ENCODE data around the gene CHCHD10.
A peak's percentile ranks its signal among the peaks of the same experiment; 100 is the strongest.

CHCHD10 gene

DNA sequence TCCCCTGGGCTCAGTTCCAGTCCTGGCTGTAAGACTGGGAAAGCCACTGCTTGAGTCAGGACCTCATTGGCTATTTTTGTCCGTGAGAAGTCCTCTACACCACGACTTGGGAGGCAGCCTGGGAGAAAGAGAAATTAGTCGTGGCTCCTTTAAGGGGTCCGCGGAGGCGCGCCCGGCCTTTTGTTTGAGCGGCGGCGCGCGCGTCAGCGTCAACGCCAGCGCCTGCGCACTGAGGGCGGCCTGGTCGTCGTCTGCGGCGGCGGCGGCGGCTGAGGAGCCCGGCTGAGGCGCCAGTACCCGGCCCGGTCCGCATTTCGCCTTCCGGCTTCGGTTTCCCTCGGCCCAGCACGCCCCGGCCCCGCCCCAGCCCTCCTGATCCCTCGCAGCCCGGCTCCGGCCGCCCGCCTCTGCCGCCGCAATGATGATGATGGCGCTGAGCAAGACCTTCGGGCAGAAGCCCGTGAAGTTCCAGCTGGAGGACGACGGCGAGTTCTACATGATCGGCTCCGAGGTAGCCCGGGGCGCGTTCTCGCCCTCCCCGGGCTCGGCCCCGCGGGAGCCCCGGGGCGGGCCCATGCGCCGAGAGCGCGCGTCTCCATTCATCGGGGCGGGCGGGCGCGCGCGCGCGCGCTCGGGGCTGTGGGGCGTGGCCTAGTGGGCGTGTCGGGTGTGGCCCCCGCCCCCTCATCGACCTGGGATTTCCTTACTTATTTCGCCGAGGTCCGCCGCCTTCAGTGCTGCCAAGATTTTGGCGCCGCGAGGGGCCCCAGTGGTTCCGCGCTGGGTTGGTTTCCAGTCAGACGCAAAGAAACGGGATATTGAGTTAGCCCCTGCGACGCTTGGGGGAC is 19.2 kb upstream of the CHCHD10 start, which contains the start of gene SMARCB1:
TSS of gene SMARCB1 (plus strand) at position 215 of the 848 bp plus-strand sequence. CDS start at position 419, 204 bp downstream.
- DNase-seq: peak; percentile 83

DNA sequence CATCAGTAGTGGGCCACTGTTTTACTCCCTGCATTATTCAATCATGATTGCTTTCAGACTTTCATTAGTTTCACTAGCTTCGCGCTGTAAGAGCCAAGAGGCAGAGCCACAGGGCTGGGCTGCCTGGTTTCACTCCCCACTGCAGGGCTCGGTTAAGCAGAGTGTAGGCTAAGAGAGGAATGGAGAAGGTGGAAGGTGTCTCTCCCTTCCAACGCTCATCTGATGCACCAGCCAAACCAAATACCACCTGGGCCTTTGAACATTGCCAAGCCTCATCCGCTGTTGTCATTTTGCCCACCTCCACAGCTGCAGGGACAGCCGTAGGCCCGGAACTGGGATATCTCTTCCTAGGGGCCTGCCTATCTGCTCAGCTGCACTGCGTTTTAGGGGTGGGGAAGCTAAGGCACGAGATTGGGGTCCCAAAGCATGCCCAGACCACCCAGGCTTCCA is 18.5 kb upstream of the CHCHD10 start:
- no peak for DNase-seq

DNA sequence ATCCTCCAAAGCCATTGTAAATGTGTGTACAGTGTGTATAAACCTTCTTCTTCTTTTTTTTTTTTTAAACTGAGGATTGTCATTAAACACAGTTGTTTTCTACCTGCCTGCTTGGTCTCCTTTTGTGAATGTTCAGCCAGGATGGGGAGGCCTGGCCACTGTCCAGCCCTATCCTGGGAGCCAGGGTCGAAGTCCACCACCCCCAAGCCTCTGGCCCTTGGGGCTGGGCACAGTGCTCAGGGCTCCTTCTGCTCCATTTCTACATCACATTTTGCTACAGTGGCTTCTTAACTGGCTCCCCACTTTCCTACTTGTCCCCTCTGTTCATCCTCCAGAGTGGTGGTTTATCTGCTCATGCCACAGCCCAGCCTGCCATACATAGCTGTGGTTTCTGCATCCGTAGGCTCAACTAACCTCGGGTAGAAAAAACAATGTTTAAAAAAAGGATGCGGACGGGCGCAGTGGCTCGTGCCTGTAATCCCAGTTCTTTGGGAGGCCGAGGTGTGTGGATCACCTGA is 16.5 kb upstream of the CHCHD10 start:
- no peak for DNase-seq

DNA sequence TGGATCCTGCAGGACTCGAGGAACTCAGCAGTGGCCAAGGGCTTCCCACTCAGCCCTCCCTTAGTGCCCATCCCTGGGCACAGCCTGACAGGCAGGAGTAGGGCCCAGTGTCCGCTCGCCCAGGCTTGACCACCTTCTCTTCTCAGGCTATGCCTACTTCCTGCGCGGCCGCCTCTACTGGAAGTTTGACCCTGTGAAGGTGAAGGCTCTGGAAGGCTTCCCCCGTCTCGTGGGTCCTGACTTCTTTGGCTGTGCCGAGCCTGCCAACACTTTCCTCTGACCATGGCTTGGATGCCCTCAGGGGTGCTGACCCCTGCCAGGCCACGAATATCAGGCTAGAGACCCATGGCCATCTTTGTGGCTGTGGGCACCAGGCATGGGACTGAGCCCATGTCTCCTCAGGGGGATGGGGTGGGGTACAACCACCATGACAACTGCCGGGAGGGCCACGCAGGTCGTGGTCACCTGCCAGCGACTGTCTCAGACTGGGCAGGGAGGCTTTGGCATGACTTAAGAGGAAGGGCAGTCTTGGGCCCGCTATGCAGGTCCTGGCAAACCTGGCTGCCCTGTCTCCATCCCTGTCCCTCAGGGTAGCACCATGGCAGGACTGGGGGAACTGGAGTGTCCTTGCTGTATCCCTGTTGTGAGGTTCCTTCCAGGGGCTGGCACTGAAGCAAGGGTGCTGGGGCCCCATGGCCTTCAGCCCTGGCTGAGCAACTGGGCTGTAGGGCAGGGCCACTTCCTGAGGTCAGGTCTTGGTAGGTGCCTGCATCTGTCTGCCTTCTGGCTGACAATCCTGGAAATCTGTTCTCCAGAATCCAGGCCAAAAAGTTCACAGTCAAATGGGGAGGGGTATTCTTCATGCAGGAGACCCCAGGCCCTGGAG is 15.7 kb upstream of the CHCHD10 start:
- DNase-seq: no peak

DNA sequence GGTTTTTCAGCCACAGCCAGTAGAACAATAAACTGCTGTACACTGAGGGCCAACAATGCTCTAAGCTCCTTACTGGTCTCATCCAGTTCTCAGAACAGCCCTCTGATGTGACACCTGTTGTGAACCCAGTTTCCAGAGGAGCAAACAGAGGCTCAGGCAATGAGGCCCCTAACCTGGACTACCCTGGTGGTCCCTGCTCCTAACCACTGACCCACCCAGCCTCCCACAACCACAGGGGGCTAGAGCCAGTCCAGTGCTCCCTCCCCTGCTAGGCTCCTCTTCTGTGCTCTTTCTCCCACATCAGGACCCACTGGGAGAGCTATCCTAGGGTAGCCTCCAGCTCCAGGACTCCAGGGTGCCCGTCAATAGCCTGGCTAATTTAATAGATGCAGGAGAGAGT is 14.9 kb upstream of the CHCHD10 start:
- no peak for DNase-seq

DNA sequence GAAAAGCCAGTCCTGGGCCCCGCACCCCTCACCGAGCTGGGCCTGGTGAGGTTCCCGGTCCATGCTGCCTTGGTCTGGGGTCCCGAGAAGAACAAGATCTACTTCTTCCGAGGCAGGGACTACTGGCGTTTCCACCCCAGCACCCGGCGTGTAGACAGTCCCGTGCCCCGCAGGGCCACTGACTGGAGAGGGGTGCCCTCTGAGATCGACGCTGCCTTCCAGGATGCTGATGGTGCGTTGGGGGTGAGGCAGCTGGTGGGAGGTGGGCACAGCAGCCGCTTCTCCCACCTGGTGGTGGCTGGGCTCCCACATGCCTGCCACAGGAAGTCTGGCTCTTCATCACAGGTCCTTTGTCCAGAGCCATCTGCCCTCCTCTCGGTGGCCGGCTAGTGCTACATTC is 14.5 kb upstream of the CHCHD10 start:
- DNase-seq: no peak

DNA sequence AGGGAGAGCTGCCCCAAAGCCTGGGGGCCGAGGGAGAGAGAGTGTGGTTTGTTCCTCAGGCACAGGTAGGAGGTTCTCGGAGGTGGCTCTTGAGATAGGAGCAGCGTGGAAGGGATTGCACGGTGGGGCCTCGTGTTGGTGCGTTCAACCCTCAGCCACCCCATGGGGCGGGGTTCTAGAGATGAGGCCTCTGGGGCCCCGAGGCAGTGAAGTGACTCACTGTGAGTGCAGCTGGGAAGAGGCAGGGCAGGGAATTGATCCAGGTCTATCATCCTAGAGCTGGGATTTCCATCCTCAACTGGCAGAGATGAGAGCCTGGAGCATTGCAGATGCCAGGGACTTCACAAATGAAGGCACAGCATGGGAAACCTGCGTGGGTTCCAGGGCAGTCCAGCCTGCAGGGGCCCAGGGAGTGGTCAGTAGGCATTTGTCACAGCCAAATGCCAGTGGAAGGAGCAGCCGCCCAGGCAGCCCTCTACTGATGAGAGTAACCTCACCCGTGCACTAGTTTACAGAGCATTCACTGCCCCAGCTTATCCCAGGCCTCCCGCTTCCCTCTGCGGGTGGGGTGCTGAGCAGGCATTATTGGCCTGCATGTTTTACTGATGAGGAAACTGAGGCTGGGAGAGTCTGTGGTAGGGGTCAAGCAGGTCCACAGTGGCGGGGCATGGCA is 13.9 kb upstream of the CHCHD10 start:
- DNase-seq: no peak

DNA sequence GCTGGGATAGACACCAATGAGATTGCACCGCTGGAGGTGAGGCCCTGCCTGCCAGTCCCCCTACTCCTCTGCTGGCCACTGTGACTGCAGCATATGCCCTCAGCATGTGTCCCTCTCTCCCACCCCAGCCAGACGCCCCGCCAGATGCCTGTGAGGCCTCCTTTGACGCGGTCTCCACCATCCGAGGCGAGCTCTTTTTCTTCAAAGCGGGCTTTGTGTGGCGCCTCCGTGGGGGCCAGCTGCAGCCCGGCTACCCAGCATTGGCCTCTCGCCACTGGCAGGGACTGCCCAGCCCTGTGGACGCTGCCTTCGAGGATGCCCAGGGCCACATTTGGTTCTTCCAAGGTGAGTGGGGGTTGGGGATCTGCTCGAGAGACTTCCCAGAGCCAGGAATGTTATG is 13.3 kb upstream of the CHCHD10 start:
- no peak for DNase-seq

DNA sequence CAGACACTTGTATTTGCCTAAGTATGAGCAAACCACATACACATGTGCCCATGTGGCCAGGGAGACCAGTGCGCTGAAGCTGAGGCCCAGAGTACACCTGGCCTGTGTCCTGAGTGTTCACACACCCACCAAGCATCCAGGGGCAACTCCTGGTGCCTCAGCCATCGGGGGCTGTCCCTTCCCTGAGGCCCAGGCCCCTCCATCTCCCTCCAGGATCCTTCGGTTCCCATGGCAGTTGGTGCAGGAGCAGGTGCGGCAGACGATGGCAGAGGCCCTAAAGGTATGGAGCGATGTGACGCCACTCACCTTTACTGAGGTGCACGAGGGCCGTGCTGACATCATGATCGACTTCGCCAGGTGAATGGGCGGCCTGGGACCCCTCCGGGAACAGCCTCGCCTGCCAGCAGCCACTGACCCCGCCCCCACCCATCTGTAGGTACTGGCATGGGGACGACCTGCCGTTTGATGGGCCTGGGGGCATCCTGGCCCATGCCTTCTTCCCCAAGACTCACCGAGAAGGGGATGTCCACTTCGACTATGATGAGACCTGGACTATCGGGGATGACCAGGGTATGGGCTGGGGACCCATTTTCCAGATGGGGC is 12.5 kb upstream of the CHCHD10 start:
- DNase-seq: no peak

DNA sequence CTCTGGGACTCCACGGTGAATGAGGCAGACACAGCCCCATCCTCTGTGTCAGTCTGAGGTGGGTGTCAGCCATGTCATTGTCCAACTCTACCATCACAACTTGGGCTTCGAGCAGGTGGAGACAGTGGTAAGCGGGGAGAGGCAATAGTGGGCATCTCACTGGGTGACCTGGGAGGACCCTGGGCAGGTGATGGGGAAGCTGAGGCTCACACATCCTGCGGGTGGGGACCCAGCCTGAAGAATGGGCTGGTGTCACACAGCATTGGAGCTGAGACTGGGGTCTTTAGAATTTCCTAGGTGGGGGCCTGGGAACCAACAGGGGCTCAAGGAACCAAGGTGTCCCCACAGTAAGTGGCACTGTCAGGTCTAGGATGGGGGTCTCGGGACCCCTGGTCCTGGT is 12.0 kb upstream of the CHCHD10 start:
- no peak for DNase-seq

DNA sequence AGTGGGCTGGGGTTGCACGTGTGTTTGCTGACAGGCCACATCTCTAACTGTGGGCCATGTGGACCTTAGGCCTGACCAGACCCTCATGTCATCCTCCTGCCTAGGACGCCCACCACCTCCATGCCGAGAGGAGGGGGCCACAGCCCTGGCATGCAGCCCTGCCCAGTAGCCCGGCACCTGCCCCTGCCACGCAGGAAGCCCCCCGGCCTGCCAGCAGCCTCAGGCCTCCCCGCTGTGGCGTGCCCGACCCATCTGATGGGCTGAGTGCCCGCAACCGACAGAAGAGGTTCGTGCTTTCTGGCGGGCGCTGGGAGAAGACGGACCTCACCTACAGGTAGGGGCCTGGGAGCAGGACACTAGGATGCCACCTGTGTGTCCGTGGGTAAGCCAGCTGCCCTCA is 11.3 kb upstream of the CHCHD10 start:
- DNase-seq: no peak

DNA sequence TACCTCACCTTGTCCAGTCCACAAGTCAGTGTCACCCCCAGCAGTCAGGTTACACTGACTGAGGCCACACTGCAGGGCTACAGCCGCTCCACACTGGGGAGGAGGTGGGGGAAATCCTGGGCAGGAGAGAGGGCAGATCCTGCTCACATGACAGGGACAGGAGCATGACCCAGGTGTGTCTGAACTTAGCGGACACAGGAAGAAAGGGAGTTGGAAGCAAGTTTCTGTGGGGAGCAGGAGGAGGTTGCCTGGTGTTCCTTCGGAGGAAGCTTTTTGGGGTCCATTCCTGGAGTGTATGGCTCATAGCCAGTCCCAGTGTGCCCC is 10.8 kb upstream of the CHCHD10 start:
- DNase-seq: no peak

DNA sequence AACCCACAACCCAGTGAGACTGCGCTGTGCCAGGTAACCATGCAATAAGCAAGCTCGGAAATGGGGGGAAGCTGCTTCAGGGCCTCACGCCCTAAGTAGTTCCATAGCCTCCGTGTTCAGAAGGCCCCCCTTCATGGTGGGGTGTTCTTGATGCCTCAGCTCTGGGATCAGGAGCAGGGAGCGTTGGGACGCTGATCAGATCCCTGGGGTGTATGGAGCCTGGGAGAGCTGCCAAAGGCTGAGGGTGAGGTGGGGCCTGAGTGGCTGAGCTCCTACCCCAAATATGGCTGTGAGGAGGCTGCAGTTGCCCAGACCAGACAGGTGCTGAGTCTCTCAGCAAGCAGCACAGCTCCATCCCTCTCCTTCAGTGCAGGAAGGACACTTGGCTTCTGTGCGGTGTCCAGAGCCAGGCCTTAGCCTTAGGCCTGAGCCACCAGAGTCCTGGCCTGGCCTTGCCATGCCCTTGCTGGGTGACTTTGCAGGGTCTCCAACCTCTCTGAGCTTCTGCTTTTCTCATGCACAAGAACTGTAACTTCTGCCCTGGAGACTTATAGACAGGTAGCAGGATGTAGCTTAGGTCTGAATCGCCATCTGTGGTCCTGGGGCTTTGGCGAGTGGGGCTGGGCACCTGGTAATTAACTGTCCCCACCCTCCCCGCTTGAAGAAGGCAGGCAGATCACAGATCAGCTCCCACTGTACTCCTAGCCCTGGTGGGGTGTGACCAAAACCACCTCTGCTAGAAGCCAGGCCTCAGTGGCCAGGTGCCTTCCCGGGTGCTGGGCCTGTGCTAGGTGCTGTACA is 10.2 kb upstream of the CHCHD10 start:
- peak; percentile 55 for DNase-seq

DNA sequence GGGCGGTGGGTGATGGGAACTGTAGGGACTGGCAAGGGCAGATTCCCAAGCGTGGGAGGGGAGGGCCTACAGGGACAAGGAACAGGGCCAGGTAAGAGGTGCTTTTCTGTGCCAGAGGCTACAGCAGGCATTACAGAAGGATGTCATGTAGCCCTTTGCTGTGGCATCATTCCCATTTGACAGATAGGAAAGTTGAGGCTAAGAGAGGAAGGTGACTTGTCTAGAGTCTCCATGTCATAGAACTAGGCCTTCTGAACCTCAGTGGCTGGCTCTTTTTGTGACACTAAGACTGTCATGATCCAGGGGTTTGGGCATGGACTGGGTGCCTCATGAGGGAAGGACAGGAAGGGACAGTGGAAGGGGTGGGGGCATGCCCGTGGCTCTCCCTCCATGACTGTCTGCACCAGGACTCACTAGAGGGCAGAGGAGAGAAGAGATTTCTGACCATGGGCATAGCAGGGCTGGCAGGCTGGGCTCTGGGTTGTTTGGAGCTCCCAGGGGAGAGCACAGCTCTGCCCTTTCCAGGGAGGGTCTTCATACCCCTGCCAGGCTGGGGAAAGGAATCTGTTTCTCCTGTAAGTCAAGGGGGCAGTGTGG is 8.1 kb upstream of the CHCHD10 start:
- DNase-seq: no peak

DNA sequence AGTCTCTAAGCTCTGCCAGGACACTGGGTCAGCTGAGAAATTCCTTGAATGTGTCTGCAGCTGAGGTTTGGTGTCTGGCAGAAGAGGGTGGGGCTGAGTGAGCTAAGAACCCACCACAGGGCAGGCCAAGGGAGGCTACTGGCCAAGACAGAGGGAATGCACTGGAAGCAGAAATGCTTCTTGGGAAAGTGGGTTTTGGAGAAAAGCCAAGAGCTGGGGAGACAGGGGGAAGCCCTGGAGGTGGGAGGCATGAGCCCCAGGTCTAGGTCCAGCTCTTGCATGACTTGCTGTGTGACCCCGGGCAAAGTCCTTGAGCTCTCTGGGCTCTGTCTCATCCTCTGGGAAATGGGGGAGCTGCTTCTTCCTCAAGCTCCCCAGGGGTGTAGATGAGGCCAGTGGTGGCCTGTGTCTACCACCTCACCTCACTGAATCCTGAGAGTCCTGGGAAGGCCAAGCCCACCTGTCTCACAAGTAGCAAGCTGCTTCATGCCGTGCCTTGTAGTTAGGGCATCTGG is 7.2 kb upstream of the CHCHD10 start:
- DNase-seq: no peak

DNA sequence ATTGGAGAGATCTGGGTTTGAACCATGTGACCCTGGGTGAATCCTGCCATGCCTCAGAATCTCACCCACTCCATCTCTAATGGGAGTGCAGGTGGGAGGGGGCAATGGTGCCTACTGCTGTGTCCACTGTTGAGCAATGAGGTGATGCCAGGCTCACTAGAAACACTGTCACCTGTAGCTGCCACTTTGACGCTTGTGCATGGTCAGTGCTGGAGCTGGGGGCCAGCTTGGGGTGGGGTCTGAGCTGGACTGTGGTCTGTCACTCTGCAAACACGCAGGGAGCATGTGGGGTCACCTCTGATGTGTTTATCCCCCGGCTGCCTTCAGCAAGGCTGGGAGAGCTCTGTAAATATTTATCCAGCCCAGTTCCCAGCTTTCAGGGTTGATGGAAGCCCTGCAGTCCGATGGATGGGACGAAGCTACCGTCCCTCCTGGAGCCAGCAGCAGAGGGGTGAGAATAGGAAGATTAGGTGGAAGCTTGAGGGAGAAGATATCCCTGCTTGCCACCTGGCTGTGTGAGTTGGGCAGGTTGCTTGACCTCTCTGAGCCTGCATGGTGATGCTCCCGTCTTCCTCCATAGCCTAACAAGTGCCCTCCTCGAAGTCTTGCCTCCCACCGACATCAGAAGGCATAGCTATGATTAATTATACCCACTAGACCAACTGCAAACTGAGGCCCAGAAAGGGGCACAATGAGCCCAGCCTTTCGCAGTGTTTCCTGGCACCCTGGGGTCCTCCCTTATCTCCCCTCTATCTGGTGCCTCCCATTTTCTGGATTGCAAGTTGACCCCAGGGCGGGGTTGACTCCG is 6.5 kb upstream of the CHCHD10 start:
- no peak for DNase-seq

DNA sequence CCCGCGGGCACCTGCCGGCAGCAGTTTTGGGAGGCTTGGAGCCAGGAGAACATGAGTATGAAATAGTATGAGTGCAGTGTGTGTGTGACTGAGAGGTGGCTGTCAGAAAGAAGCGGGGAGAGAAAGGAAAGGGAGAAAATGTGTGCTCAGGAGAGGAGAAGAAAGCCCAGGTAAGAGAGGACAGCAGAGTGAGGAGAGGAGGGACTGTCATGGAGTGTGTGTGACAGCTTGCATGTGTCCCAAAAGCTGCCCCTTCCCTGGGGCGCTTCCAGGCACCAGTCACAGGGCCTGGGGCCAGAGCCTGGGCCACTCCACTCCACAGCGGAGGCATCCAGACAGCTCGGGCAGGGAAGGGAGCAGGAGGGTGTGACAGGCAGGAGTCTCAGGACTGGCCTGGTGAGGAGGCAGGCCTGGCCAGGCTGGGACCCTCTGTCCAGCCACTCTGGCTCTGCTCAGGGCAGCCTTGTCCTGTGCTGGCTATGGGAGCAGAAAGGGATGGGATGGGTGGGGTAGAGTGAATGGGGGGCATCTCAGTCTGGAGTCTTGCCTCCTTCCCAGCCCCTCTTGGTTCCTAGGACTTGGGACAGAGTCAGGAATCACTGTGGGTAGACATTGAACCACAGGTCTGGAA is 5.8 kb upstream of the CHCHD10 start:
- DNase-seq: no peak

DNA sequence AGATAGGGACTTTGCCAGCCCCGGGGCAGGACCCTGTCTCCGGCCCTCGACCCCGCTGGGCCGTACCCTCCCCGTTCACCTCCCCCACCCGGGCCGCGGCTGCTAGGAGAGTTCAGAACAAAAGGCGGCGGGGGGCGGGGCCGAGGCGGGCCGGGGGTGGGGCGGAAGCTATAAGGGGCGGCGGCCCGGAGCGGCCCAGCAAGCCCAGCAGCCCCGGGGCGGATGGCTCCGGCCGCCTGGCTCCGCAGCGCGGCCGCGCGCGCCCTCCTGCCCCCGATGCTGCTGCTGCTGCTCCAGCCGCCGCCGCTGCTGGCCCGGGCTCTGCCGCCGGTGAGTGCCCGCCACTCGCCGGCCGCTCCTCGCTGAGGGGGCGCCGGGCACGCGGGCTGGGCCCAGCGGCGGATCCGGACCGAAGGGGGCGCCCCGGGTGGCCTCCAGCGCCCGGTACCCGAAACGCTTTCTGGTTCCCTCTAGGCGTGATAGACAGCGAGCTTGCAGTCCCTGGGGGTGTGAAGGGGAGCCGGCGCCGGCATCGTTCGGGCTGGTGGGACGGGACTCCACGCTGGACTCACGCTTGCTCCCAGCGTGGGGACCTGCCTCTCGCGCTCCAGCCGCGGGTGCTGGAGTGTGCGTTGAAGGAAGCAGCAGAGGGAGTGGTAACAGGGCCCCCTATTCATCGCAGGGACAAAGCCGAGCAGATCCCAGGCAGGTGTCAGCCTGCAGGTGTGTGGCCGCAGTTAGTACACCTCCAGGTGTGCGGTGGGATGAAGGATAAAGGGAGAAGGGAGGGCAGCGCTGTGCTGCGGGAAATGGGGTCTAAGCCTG is 5.1 kb upstream of the CHCHD10 start, which contains the start of gene MMP11:
TSS of gene MMP11 (plus strand) at position 201 of the 825 bp plus-strand sequence. CDS start at position 223, 22 bp downstream.
- peak; percentile 47 for DNase-seq

DNA sequence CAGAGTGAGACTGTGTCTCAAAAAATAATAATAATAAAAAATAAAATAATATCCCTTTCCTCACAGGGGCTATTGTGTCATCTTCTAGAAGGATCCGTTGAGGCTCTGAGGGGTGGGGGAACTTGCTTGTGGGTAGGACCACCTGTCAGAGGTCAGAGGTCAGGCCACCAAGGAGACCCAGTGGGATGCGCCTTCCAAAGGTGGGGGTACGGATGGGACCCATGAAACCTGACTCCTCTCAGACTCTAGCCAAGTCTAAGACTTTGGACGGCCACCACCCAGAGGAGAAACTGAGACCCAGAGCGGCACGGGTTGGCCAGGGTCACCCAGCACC is 4.5 kb upstream of the CHCHD10 start:
- DNase-seq: no peak
